A673 (cell line): Measurements from ENCODE around the gene GRM1.

ENCODE experiments used
- EZH2 ChIP-seq: fragments of 200-600 bp; sonication (generic); IDR thresholded peaks from 2 replicates; pipeline ENCODE4 v1.6.1; 2017; ENCODE audit warnings: borderline replicate concordance, low read depth, mild to moderate bottlenecking, mixed read lengths, antibody characterized with exemption, low read length; ENCODE audit not compliant: poor library complexity, severe bottlenecking
- TF ChIP-seq, protein P1 (sequence below): fragments of 300-800, 200-600 bp; sonication (generic); conservative IDR thresholded peaks from 2 replicates; pipeline ENCODE4 v1.5.1; 2017; ENCODE audit warnings: low read depth, mild to moderate bottlenecking, antibody characterized with exemption, low read length, moderate library complexity, mixed read lengths

DNA sequence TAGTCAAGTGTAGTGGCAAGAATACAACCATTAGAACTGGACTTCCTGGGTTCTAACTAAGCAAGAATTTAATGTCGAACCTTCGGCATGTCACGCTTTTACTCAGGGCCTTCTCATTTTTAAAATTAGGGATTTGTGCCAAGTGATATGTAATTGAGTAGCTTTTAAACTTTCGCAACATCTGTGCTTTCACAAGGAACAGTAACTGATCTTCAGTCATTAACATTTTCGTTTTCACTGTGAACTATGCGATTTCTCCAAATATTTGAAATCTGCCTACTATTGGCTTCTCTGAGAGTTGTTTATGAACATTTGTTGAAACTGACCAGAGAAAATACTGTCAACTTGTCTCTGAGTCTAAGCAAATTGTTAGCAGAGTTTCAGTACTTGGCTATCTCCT, 27.6 kb downstream of the GRM1 start:
- TF ChIP-seq, protein P1, sequence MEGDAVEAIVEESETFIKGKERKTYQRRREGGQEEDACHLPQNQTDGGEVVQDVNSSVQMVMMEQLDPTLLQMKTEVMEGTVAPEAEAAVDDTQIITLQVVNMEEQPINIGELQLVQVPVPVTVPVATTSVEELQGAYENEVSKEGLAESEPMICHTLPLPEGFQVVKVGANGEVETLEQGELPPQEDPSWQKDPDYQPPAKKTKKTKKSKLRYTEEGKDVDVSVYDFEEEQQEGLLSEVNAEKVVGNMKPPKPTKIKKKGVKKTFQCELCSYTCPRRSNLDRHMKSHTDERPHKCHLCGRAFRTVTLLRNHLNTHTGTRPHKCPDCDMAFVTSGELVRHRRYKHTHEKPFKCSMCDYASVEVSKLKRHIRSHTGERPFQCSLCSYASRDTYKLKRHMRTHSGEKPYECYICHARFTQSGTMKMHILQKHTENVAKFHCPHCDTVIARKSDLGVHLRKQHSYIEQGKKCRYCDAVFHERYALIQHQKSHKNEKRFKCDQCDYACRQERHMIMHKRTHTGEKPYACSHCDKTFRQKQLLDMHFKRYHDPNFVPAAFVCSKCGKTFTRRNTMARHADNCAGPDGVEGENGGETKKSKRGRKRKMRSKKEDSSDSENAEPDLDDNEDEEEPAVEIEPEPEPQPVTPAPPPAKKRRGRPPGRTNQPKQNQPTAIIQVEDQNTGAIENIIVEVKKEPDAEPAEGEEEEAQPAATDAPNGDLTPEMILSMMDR = no peak
- no peak for TF ChIP-seq EZH2
